BE2C (cell line): ENCODE measurements around the gene SLC38A1.

Experiments
- DNase-seq: peaks from one replicate; pipeline ENCODE4 v3.0.0-alpha.2; 2020
- H3K27me3 ChIP-seq: fragments of 250-450 bp; sonication (Bioruptor Pico); 2 replicates; pipeline ENCODE4 v1.5.1; 2020; ENCODE audit warnings: mild to moderate bottlenecking
- H3K36me3 ChIP-seq: fragments of 250-450 bp; sonication (Bioruptor Pico); 2 replicates; pipeline ENCODE4 v1.5.1; 2020; ENCODE audit warnings: mild to moderate bottlenecking
- H3K4me1 ChIP-seq: fragments of 250-450 bp; sonication (Bioruptor Pico); 2 replicates; pipeline ENCODE4 v1.5.1; 2020
- H3K4me3 ChIP-seq: 2 replicates; pipeline ENCODE4 v1.5.1; 2011; ENCODE audit warnings: low read depth, low read length
- H3K9me3 ChIP-seq: fragments of 250-450 bp; sonication (Bioruptor Pico); 2 replicates; pipeline ENCODE4 v1.5.1; 2020
- CTCF ChIP-seq: IDR thresholded peaks from 2 replicates; pipeline ENCODE4 v1.5.1; 2012; ENCODE audit warnings: mild to moderate bottlenecking, low read depth, low read length

Gene SLC38A1

GRCh38 chr12:46244997-46245396, 23.8 kb downstream of the SLC38A1 start:
- Histone ChIP-seq H3K4me1 (no peaks in the 10 kb centered on the region), H3K9me3 (no peaks in the 10 kb centered on the region), H3K36me3 (peaks cover 43% of the 10 kb centered on the region), H3K27me3 (no peaks in the 10 kb centered on the region), H3K4me3 (no peak overlapping the region)
- no peak for DNase-seq
- TF ChIP-seq CTCF = no peak

- H3K4me3 ChIP-seq = no peak overlapping the region
- H3K36me3 ChIP-seq = peaks cover 49% of the 10 kb centered on the region
- no peaks in the 10 kb centered on the region for H3K9me3 ChIP-seq
- H3K27me3 ChIP-seq = no peaks in the 10 kb centered on the region
- no peak for TF ChIP-seq CTCF
- no peak for DNase-seq
- no peaks in the 10 kb centered on the region for H3K4me1 ChIP-seq
These were observed 24.4 kb downstream of the SLC38A1 start for GRCh38 chr12:46244273-46244915.

GRCh38 chr12:46242569-46242968, 26.3 kb downstream of the SLC38A1 start:
- H3K36me3 ChIP-seq = peaks cover 61% of the 10 kb centered on the region
- no peak for TF ChIP-seq CTCF
- H3K4me3 ChIP-seq = no peak overlapping the region
- no peak for DNase-seq
- no peaks in the 10 kb centered on the region for H3K27me3 ChIP-seq
- no peaks in the 10 kb centered on the region for H3K9me3 ChIP-seq
- no peaks in the 10 kb centered on the region for H3K4me1 ChIP-seq

- no peaks in the 10 kb centered on the region for H3K9me3 ChIP-seq
- peaks cover 65% of the 10 kb centered on the region for H3K36me3 ChIP-seq
- H3K4me3 ChIP-seq = no peak overlapping the region
- no peak for DNase-seq
- no peaks in the 10 kb centered on the region for H3K27me3 ChIP-seq
- peaks cover 1% of the 10 kb centered on the region; the same call in 1 of the 2 replicates for H3K4me1 ChIP-seq
- TF ChIP-seq CTCF = no peak
These were observed 28.4 kb downstream of the SLC38A1 start for GRCh38 chr12:46240436-46240835.

- TF ChIP-seq CTCF = no peak
- H3K4me3 ChIP-seq = no peak overlapping the region
- no peak for DNase-seq
- H3K9me3 ChIP-seq = no peaks in the 10 kb centered on the region
- no peaks in the 10 kb centered on the region for H3K27me3 ChIP-seq
- H3K4me1 ChIP-seq = peaks cover 9% of the 10 kb centered on the region
- H3K36me3 ChIP-seq = peaks cover 67% of the 10 kb centered on the region
These were observed 30.0 kb downstream of the SLC38A1 start for GRCh38 chr12:46238821-46239220.

- H3K36me3 ChIP-seq = peaks cover 67% of the 10 kb centered on the region
- H3K9me3 ChIP-seq = no peaks in the 10 kb centered on the region
- no peak overlapping the region for H3K4me3 ChIP-seq
- no peaks in the 10 kb centered on the region for H3K27me3 ChIP-seq
- peaks cover 9% of the 10 kb centered on the region for H3K4me1 ChIP-seq
- no peak for TF ChIP-seq CTCF
- no peak for DNase-seq
These were observed 31.3 kb downstream of the SLC38A1 start for GRCh38 chr12:46237371-46238045.
